A549 (cell line): ENCODE data around the gene TNNI3K. TPM values are rescaled to one million over a fixed set of nuclear protein-coding genes. Genes with fewer than 3 reads are reported as not detected.

ENCODE experiments used
- ATAC-seq, 2 experiments: fragments of 200-7000 bp in 1 of 2; fragments of >200 bp in 1 of 2; cut with Nextera tagmentation in 1 of 2; cut with Tn5 transposase in 1 of 2; 3 replicates each; pipeline versions ENCODE4 v1.8.0 to v1.9.1; 2018 to 2020; ENCODE audit warnings: mild to moderate bottlenecking in 1 of 2, moderate library complexity in 1 of 2
- CTCF ChIA-PET: fragments of 300-600 bp; sonication (Branson Sonifier 250); formaldehyde crosslinking; extraction: SDS; loops from one replicate; lab custom pipeline; 2021; ENCODE audit warnings: antibody characterized with exemption, inconsistent platforms; lab: Yijun Ruan, JAX
- POLR2A ChIA-PET: fragments of 350-600 bp; formaldehyde crosslinking; extraction: SDS; loops from one replicate; lab custom pipeline; 2021; ENCODE audit warnings: antibody characterized with exemption, inconsistent platforms; lab: Yijun Ruan, JAX
- DNase-seq, 2 experiments: peaks; one replicate each; pipeline versions ENCODE4 v3.0.0 to v3.0.0-alpha.2; 2011 to 2016; ENCODE audit warnings: low read depth in 1 of 2, low spot score in 1 of 2
- FAIRE-seq: peaks from 2 replicates; lab custom pipeline; 2011; peaks lifted over from hg19 to GRCh38; lab: Jason Lieb, UNC
- H3K27ac ChIP-seq, 2 experiments: fragments of >200 bp; sonication (Bioruptor Twin); formaldehyde crosslinking; 3 replicates each; pipeline ENCODE4 v1.5.1; 2016 to 2017
- H3K4me1 ChIP-seq: fragments of >200 bp; sonication (Bioruptor Twin); formaldehyde crosslinking; 3 replicates; pipeline ENCODE4 v1.6.1; 2016
- H3K4me2 ChIP-seq: fragments of >200 bp; sonication (Bioruptor Twin); formaldehyde crosslinking; 3 replicates; pipeline ENCODE4 v1.6.1; 2016
- H3K4me3 ChIP-seq: fragments of >200 bp; sonication (Bioruptor Twin); formaldehyde crosslinking; 3 replicates; pipeline ENCODE4 v1.5.1; 2016
- H3K9me3 ChIP-seq: fragments of >200 bp; sonication (Bioruptor Twin); formaldehyde crosslinking; 3 replicates; pipeline ENCODE4 v1.6.1; 2016
- CHD4 ChIP-seq: fragments of 200-600 bp; sonication (generic); IDR thresholded peaks from 2 replicates; pipeline ENCODE4 v1.6.1; 2016; ENCODE audit warnings: antibody characterized with exemption, mild to moderate bottlenecking, borderline replicate concordance
- EHF ChIP-seq: fragments of 250-450 bp; sonication (Bioruptor Pico); IDR thresholded peaks from 2 replicates; pipeline ENCODE4 v1.5.0; 2020; ENCODE audit warnings: mild to moderate bottlenecking
- EP300 ChIP-seq, 2 experiments: fragments of >200 bp; sonication (Bioruptor Twin); formaldehyde crosslinking; IDR thresholded peaks; 2 replicates in 1 of 2; 3 replicates in 1 of 2; pipeline ENCODE4 v1.6.1; 2016 to 2017
- HOXA7 ChIP-seq: fragments of 250-450 bp; sonication (Bioruptor Pico); IDR thresholded peaks from 2 replicates; pipeline ENCODE4 v1.5.0; 2020; ENCODE audit warnings: mild to moderate bottlenecking, moderate library complexity
- HOXB13 ChIP-seq: fragments of 250-450 bp; sonication (Bioruptor Pico); IDR thresholded peaks from 2 replicates; pipeline ENCODE4 v1.5.0; 2020; ENCODE audit warnings: low read depth, mild to moderate bottlenecking, moderate library complexity
- JUNB ChIP-seq: fragments of >200 bp; sonication (Bioruptor Twin); formaldehyde crosslinking; IDR thresholded peaks from 2 replicates; pipeline ENCODE4 v1.6.1; 2016
- MAFK ChIP-seq: fragments of 450-650 bp; IDR thresholded peaks from 2 replicates; pipeline ENCODE4 v1.6.1; 2014; ENCODE audit not compliant: partially characterized antibody
- MYC ChIP-seq: IDR thresholded peaks from 2 replicates; pipeline ENCODE4 v1.6.1; 2012; ENCODE audit warnings: mild to moderate bottlenecking, inconsistent platforms, low read length, improper control_type of control experiment, borderline replicate concordance
- NR3C1 ChIP-seq: fragments of >200 bp; sonication (Bioruptor Twin); formaldehyde crosslinking; IDR thresholded peaks from 3 replicates; pipeline ENCODE4 v1.6.1; 2017
- PHF8 ChIP-seq: fragments of 200-600 bp; sonication (generic); IDR thresholded peaks from 2 replicates; pipeline ENCODE4 v1.6.1; 2016; ENCODE audit warnings: low read depth, mild to moderate bottlenecking, antibody characterized with exemption, moderate library complexity, borderline replicate concordance
- POLR2A ChIP-seq: IDR thresholded peaks from 2 replicates; pipeline ENCODE4 v1.6.1; 2012; ENCODE audit warnings: mild to moderate bottlenecking, low read length
- POLR2AphosphoS2 ChIP-seq: conservative IDR thresholded peaks from 2 replicates; pipeline ENCODE4 v1.6.1; 2012; ENCODE audit warnings: low read length, improper control_type of control experiment, inconsistent platforms
- RAD21 ChIP-seq, 2 experiments: fragments of >200 bp in 1 of 2; sonication (Bioruptor Twin) in 1 of 2; formaldehyde crosslinking in 1 of 2; IDR thresholded peaks in 1 of 2; conservative IDR thresholded peaks in 1 of 2; 2 replicates in 1 of 2; 3 replicates in 1 of 2; pipeline ENCODE4 v1.6.1; 2012 to 2018; ENCODE audit warnings: inconsistent platforms in 1 of 2
- SMC3 ChIP-seq: fragments of >200 bp; sonication (Bioruptor Twin); formaldehyde crosslinking; IDR thresholded peaks from 3 replicates; pipeline ENCODE4 v1.6.1; 2018; ENCODE audit warnings: inconsistent platforms
- ZC3H11A ChIP-seq: fragments of 450-650 bp; IDR thresholded peaks from 2 replicates; pipeline ENCODE4 v1.6.1; 2014; ENCODE audit warnings: antibody characterized with exemption, mild to moderate bottlenecking
- WGBS: methylation state at CpG from one replicate; pipeline ENCODE4 v1.1.6; 2017; ENCODE audit errors: missing lambda C conversion rate; 5-methylcytosine and 5-hydroxymethylcytosine counted together
- polyA plus RNA-seq, 4 experiments: library from polyadenylated mRNA; depleted of rRNA in 3 of 4; stranded (reverse); fragments of >200 nt; fragmentation: RNase III in 1 of 4; extraction: RNeasy Plus Mini Kit Qiagen cat#74134 plus additional on column Dnase treatment in 1 of 4; gene quantifications; 2 replicates in 3 of 4; 3 replicates in 1 of 4; pipeline ENCODE4 v1.2.3, GENCODE V29; 2011 to 2017
- TF ChIP-seq, protein P1 (sequence below): fragments of 450-650 bp; IDR thresholded peaks from 2 replicates; pipeline ENCODE4 v1.6.1; 2014; ENCODE audit warnings: antibody characterized with exemption
- TF ChIP-seq, protein P2 (sequence below): fragments of 150-350 bp; IDR thresholded peaks from 2 replicates; pipeline ENCODE4 v1.6.1; 2014; ENCODE audit warnings: low read depth, mild to moderate bottlenecking, low read length
- TF ChIP-seq, protein P3 (sequence below): fragments of 250-450 bp; sonication (Bioruptor Pico); IDR thresholded peaks from 2 replicates; pipeline ENCODE4 v1.5.0; 2021; ENCODE audit warnings: mild to moderate bottlenecking, moderate library complexity, borderline replicate concordance
- TF ChIP-seq, protein P4 (sequence below): IDR thresholded peaks from 2 replicates; pipeline ENCODE4 v1.6.1; 2012

The TNNI3K gene
- polyA plus RNA-seq, 2 of the 4 experiments (the other 2 are of a cell fraction): 0.67 TPM; not detected in 1

GRCh38 chr1:74392186-74392585, 157.0 kb downstream of the TNNI3K start:
- no peaks in the 10 kb centered on the region for H3K4me1 ChIP-seq
- ChIA-PET CTCF (no interaction called here), POLR2A (no interaction called here)
- no peak overlapping the region for H3K27ac ChIP-seq
- no peak for FAIRE-seq
- H3K9me3 ChIP-seq: no peaks in the 10 kb centered on the region
- 32% methylated on average over 3 of the region's 3 CpGs for WGBS
- no peak overlapping the region for H3K4me3 ChIP-seq
- H3K4me2 ChIP-seq: no peak overlapping the region
- TF ChIP-seq CHD4: no peak
- no peak for TF ChIP-seq POLR2AphosphoS2
- no peak for DNase-seq
- no peak for ATAC-seq

- ATAC-seq: no peak
- Histone ChIP-seq H3K4me3 (no peak overlapping the region), H3K4me2 (no peak overlapping the region)
- CTCF ChIA-PET: no interaction called here
- TF ChIP-seq EP300 (IDR thresholded peaks at IDR 0.05) (no peak), RAD21 (conservative IDR thresholded peaks at IDR 0.05 in 1 of 2, IDR thresholded peaks at IDR 0.05 in 1 of 2) (no peak), HOXA7 (CRISPR knock-in tag) (no peak), POLR2A (no peak), JUNB (no peak), CHD4 (no peak), SMC3 (no peak), EHF (CRISPR knock-in tag) (no peak), NR3C1 (no peak), ZC3H11A (no peak), MYC (no peak), HOXB13 (CRISPR knock-in tag) (no peak)
- TF ChIP-seq, protein P1, sequence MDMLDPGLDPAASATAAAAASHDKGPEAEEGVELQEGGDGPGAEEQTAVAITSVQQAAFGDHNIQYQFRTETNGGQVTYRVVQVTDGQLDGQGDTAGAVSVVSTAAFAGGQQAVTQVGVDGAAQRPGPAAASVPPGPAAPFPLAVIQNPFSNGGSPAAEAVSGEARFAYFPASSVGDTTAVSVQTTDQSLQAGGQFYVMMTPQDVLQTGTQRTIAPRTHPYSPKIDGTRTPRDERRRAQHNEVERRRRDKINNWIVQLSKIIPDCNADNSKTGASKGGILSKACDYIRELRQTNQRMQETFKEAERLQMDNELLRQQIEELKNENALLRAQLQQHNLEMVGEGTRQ: no peak
- TF ChIP-seq, protein P2, sequence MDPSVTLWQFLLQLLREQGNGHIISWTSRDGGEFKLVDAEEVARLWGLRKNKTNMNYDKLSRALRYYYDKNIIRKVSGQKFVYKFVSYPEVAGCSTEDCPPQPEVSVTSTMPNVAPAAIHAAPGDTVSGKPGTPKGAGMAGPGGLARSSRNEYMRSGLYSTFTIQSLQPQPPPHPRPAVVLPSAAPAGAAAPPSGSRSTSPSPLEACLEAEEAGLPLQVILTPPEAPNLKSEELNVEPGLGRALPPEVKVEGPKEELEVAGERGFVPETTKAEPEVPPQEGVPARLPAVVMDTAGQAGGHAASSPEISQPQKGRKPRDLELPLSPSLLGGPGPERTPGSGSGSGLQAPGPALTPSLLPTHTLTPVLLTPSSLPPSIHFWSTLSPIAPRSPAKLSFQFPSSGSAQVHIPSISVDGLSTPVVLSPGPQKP: no peak
- TF ChIP-seq, protein P3, sequence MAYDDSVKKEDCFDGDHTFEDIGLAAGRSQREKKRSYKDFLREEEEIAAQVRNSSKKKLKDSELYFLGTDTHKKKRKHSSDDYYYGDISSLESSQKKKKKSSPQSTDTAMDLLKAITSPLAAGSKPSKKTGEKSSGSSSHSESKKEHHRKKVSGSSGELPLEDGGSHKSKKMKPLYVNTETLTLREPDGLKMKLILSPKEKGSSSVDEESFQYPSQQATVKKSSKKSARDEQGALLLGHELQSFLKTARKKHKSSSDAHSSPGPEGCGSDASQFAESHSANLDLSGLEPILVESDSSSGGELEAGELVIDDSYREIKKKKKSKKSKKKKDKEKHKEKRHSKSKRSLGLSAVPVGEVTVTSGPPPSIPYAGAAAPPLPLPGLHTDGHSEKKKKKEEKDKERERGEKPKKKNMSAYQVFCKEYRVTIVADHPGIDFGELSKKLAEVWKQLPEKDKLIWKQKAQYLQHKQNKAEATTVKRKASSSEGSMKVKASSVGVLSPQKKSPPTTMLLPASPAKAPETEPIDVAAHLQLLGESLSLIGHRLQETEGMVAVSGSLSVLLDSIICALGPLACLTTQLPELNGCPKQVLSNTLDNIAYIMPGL: no peak
- TF ChIP-seq, all 56 proteins: peak for 0
- H3K9me3 ChIP-seq: no peaks in the 10 kb centered on the region
- no peak for FAIRE-seq
- no peaks in the 10 kb centered on the region for H3K4me1 ChIP-seq
- DNase-seq: no peak
- POLR2A ChIA-PET: no interaction called here
- WGBS: 50% methylated on average over 2 of the region's 2 CpGs
- no peak overlapping the region for H3K27ac ChIP-seq
These were observed 157.7 kb downstream of the TNNI3K start for GRCh38 chr1:74392840-74393239.

DNA sequence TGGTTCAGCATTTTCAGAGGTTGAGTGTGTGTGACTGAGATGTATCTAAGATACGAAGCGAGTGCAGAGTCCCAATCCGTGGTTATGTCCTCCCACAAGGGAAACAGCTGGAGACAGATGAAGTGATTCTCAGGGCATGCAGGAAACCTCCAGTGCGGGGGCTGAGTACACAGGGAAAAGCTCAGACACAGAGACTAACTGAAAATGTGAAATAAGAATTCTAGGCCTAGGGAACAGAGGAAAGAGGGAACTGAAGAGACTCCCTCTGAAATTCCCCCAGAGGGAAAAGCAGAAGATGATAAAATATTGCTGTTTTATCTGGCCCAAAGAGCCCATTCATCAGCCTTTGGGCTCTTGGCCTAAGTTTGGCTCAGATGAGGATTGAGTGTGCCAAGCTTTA, 160.4 kb downstream of the TNNI3K start:
- Histone ChIP-seq H3K27ac (no peak overlapping the region), H3K4me1 (no peaks in the 10 kb centered on the region), H3K9me3 (no peaks in the 10 kb centered on the region), H3K4me3 (no peak overlapping the region), H3K4me2 (no peak overlapping the region)
- 90% methylated on average over 4 of the region's 4 CpGs for WGBS
- FAIRE-seq (no peak), DNase-seq (no peak), ATAC-seq (no peak)
- CTCF ChIA-PET: interaction anchor here (0.6 kb wide), 1 partner anchor 1747 kb away, joined by 5 read pairs; no protein-coding TSS in a partner anchor
- TF ChIP-seq MAFK: no peak
- POLR2A ChIA-PET: no interaction called here

- FAIRE-seq: no peak
- CTCF ChIA-PET: no interaction called here
- 76% methylated on average over 3 of the region's 3 CpGs for WGBS
These were observed 161.3 kb downstream of the TNNI3K start for GRCh38 chr1:74396462-74396861.

More at GRCh38 chr1:74396462-74396861, 161.3 kb downstream of the TNNI3K start:
- ATAC-seq: no peak
- TF ChIP-seq, protein P4, sequence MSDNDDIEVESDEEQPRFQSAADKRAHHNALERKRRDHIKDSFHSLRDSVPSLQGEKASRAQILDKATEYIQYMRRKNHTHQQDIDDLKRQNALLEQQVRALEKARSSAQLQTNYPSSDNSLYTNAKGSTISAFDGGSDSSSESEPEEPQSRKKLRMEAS: no peak
- TF ChIP-seq PHF8 (no peak), CHD4 (no peak)
- POLR2A ChIA-PET: no interaction called here
- no peak for DNase-seq
- no peak overlapping the region for H3K4me2 ChIP-seq
- no peak overlapping the region for H3K27ac ChIP-seq
- no peaks in the 10 kb centered on the region for H3K9me3 ChIP-seq
- no peaks in the 10 kb centered on the region for H3K4me1 ChIP-seq
- no peak overlapping the region for H3K4me3 ChIP-seq
